ENCODE data around the gene LIAS.
A peak's percentile ranks its signal among the peaks of the same experiment; 100 is the strongest.

Gene LIAS

GRCh38 chr4:39433878-39434492 lies 24.9 kb upstream of the LIAS start:
- Histone ChIP-seq H3K27me3 (ENCODE audit: control insufficient read depth in 1 of 2, insufficient read depth in 2 of 2, low read length in 2 of 2) (no peaks in the 10 kb centered on the region), H3K27ac (ENCODE audit: low read depth, low read length) (no peak overlapping the region), H3K4me3 (ENCODE audit: low read depth in 1 of 2, low read length in 2 of 2) (no peak overlapping the region), H3K9ac (ENCODE audit: low read depth in 1 of 2, low read length in 2 of 2) (no peak overlapping the region), H3K36me3 (ENCODE audit: control insufficient read depth in 1 of 2, insufficient read depth in 2 of 2, low read length in 2 of 2) (no peaks in the 10 kb centered on the region), H3K9me3 (ENCODE audit: control insufficient read depth in 1 of 2, low read length in 2 of 2) (no peaks in the 10 kb centered on the region), H3K4me1 (ENCODE audit: control insufficient read depth in 1 of 2, insufficient read depth in 2 of 2, low read length in 2 of 2) (peaks cover 0 to 8% of the 10 kb centered on the region in 2 donors)

- H3K27ac ChIP-seq (ENCODE audit: low read depth, low read length): no peak overlapping the region
- no peak overlapping the region for H3K4me3 ChIP-seq (ENCODE audit: low read depth in 1 of 2, low read length in 2 of 2)
- no peaks in the 10 kb centered on the region for H3K36me3 ChIP-seq (ENCODE audit: control insufficient read depth in 1 of 2, insufficient read depth in 2 of 2, low read length in 2 of 2)
- H3K9me3 ChIP-seq (ENCODE audit: control insufficient read depth in 1 of 2, low read length in 2 of 2): no peaks in the 10 kb centered on the region
- H3K27me3 ChIP-seq (ENCODE audit: control insufficient read depth in 1 of 2, insufficient read depth in 2 of 2, low read length in 2 of 2): no peaks in the 10 kb centered on the region
- H3K9ac ChIP-seq (ENCODE audit: low read depth in 1 of 2, low read length in 2 of 2): no peak overlapping the region
- no peaks in the 10 kb centered on the region for H3K4me1 ChIP-seq (ENCODE audit: control insufficient read depth in 1 of 2, insufficient read depth in 2 of 2, low read length in 2 of 2)
Observed at GRCh38 chr4:39435659-39436563, 22.9 kb upstream of the LIAS start.

DNA sequence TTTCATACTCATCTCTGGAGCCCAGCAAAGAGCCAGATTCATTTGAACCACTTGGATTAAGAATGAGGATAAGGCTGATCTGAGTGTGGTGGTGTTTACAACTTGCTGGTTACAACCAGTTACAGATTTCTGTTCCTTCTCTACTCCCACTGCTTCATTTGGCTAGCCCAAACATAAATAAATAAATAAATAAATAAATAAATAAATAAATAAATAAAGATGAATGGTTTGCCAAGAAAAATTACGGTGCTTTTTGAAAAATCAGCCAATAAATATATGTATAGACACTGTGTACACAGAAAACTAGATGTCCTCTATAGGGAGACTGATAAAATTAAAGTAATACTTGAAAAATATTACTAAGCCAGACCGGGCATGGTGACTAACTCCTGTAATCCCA lies 17.3 kb upstream of the LIAS start:
- no peaks in the 10 kb centered on the region for H3K27me3 ChIP-seq (ENCODE audit: control insufficient read depth in 1 of 2, insufficient read depth in 2 of 2, low read length in 2 of 2)
- H3K36me3 ChIP-seq (ENCODE audit: control insufficient read depth in 1 of 2, insufficient read depth in 2 of 2, low read length in 2 of 2): no peaks in the 10 kb centered on the region
- peaks cover 2 to 5% of the 10 kb centered on the region in 2 donors for H3K4me1 ChIP-seq (ENCODE audit: control insufficient read depth in 1 of 2, insufficient read depth in 2 of 2, low read length in 2 of 2)
- H3K27ac ChIP-seq (ENCODE audit: low read depth, low read length): no peak overlapping the region
- no peak overlapping the region for H3K9ac ChIP-seq (ENCODE audit: low read depth in 1 of 2, low read length in 2 of 2)
- H3K9me3 ChIP-seq (ENCODE audit: control insufficient read depth in 1 of 2, low read length in 2 of 2): no peaks in the 10 kb centered on the region
- H3K4me3 ChIP-seq (ENCODE audit: low read depth in 1 of 2, low read length in 2 of 2): no peak overlapping the region

DNA sequence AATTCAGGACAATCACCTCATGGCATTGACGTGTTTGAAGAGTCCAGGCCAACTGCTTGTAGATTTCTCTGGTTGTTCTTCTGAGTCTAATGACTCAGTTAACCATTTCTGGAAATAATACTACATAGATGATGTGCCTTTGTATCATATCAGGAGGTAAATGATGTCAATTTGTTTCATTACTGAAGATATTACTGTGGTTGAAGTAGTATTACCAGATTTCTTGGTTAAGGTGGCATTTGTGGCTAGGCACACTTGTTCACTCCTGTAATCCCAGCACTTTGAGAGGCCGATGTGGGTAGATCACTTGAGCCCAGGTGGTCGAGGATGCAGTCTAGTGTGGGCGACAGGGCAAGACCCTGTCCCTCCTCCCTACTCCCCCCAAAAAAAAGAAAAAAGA lies 15.9 kb upstream of the LIAS start:
- no peaks in the 10 kb centered on the region for H3K9me3 ChIP-seq (ENCODE audit: control insufficient read depth in 1 of 2, low read length in 2 of 2)
- no peaks in the 10 kb centered on the region for H3K27me3 ChIP-seq (ENCODE audit: control insufficient read depth in 1 of 2, insufficient read depth in 2 of 2, low read length in 2 of 2)
- H3K9ac ChIP-seq (ENCODE audit: low read depth in 1 of 2, low read length in 2 of 2): no peak overlapping the region
- peaks cover 14 to 15% of the 10 kb centered on the region in 2 donors for H3K4me1 ChIP-seq (ENCODE audit: control insufficient read depth in 1 of 2, insufficient read depth in 2 of 2, low read length in 2 of 2)
- H3K4me3 ChIP-seq (ENCODE audit: low read depth in 1 of 2, low read length in 2 of 2): no peak overlapping the region
- no peak overlapping the region for H3K27ac ChIP-seq (ENCODE audit: low read depth, low read length)
- H3K36me3 ChIP-seq (ENCODE audit: control insufficient read depth in 1 of 2, insufficient read depth in 2 of 2, low read length in 2 of 2): no peaks in the 10 kb centered on the region

DNA sequence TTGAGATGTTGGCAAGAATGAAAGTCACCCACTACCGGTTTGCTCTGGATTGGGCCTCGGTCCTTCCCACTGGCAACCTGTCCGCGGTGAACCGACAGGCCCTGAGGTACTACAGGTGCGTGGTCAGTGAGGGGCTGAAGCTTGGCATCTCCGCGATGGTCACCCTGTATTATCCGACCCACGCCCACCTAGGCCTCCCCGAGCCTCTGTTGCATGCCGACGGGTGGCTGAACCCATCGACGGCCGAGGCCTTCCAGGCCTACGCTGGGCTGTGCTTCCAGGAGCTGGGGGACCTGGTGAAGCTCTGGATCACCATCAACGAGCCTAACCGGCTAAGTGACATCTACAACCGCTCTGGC lies 12.4 kb upstream of the LIAS start:
- H3K4me1 ChIP-seq (ENCODE audit: control insufficient read depth in 1 of 2, insufficient read depth in 2 of 2, low read length in 2 of 2): peaks cover 14 to 15% of the 10 kb centered on the region in 2 donors
- H3K36me3 ChIP-seq (ENCODE audit: control insufficient read depth in 1 of 2, insufficient read depth in 2 of 2, low read length in 2 of 2): peaks cover under 1 to 2% of the 10 kb centered on the region in 2 donors
- peak overlapping the region; percentile 73 to 77 for H3K4me3 ChIP-seq (ENCODE audit: low read depth in 1 of 2, low read length in 2 of 2)
- no peak overlapping the region for H3K27ac ChIP-seq (ENCODE audit: low read depth, low read length)
- H3K9me3 ChIP-seq (ENCODE audit: control insufficient read depth in 1 of 2, low read length in 2 of 2): no peaks in the 10 kb centered on the region
- H3K9ac ChIP-seq (ENCODE audit: low read depth in 1 of 2, low read length in 2 of 2): peak overlapping the region; percentile 45 to 66
- H3K27me3 ChIP-seq (ENCODE audit: control insufficient read depth in 1 of 2, insufficient read depth in 2 of 2, low read length in 2 of 2): no peaks in the 10 kb centered on the region

GRCh38 chr4:39446842-39447573 lies 11.8 kb upstream of the LIAS start:
- H3K27ac ChIP-seq (ENCODE audit: low read depth, low read length): no peak overlapping the region
- H3K36me3 ChIP-seq (ENCODE audit: control insufficient read depth in 1 of 2, insufficient read depth in 2 of 2, low read length in 2 of 2): peaks cover 6 to 7% of the 10 kb centered on the region in 2 donors
- H3K4me3 ChIP-seq (ENCODE audit: low read depth in 1 of 2, low read length in 2 of 2): peak overlapping the region; percentile 73 to 77
- H3K4me1 ChIP-seq (ENCODE audit: control insufficient read depth in 1 of 2, insufficient read depth in 2 of 2, low read length in 2 of 2): peaks cover 14 to 15% of the 10 kb centered on the region in 2 donors
- H3K9ac ChIP-seq (ENCODE audit: low read depth in 1 of 2, low read length in 2 of 2): peak overlapping the region; percentile 45 to 66
- no peaks in the 10 kb centered on the region for H3K9me3 ChIP-seq (ENCODE audit: control insufficient read depth in 1 of 2, low read length in 2 of 2)
- H3K27me3 ChIP-seq (ENCODE audit: control insufficient read depth in 1 of 2, insufficient read depth in 2 of 2, low read length in 2 of 2): no peaks in the 10 kb centered on the region

DNA sequence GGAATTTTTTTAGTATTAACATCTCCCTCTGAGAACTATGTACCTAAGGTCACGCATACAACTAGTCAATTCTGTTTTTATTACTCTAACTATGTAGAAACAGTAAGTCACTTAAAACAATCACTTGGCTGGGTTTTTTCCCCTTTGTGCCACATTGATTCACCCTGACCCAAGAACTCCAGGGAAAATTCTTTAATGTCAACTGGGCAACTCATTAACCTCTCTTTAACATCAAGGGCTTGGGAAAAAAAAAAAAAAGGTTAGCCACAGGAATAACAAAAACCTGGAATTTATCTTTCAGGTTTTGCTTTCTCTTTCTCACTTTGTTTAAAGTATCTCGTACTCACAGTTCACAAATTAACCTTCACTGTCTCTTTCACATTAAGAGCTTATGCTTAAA lies 8.2 kb upstream of the LIAS start:
- no peaks in the 10 kb centered on the region for H3K9me3 ChIP-seq (ENCODE audit: control insufficient read depth in 1 of 2, low read length in 2 of 2)
- H3K27me3 ChIP-seq (ENCODE audit: control insufficient read depth in 1 of 2, insufficient read depth in 2 of 2, low read length in 2 of 2): no peaks in the 10 kb centered on the region
- peaks cover 35 to 42% of the 10 kb centered on the region in 2 donors for H3K36me3 ChIP-seq (ENCODE audit: control insufficient read depth in 1 of 2, insufficient read depth in 2 of 2, low read length in 2 of 2)
- no peak overlapping the region for H3K9ac ChIP-seq (ENCODE audit: low read depth in 1 of 2, low read length in 2 of 2)
- peaks cover 15 to 17% of the 10 kb centered on the region in 2 donors for H3K4me1 ChIP-seq (ENCODE audit: control insufficient read depth in 1 of 2, insufficient read depth in 2 of 2, low read length in 2 of 2)
- no peak overlapping the region for H3K4me3 ChIP-seq (ENCODE audit: low read depth in 1 of 2, low read length in 2 of 2)
- H3K27ac ChIP-seq (ENCODE audit: low read depth, low read length): no peak overlapping the region

GRCh38 chr4:39451423-39452023 lies 7.3 kb upstream of the LIAS start:
- no peak overlapping the region for H3K27ac ChIP-seq (ENCODE audit: low read depth, low read length)
- H3K4me3 ChIP-seq (ENCODE audit: low read depth in 1 of 2, low read length in 2 of 2): no peak overlapping the region
- H3K9me3 ChIP-seq (ENCODE audit: control insufficient read depth in 1 of 2, low read length in 2 of 2): no peaks in the 10 kb centered on the region
- H3K9ac ChIP-seq (ENCODE audit: low read depth in 1 of 2, low read length in 2 of 2): no peak overlapping the region
- peaks cover 18% of the 10 kb centered on the region in 2 donors for H3K4me1 ChIP-seq (ENCODE audit: control insufficient read depth in 1 of 2, insufficient read depth in 2 of 2, low read length in 2 of 2)
- H3K27me3 ChIP-seq (ENCODE audit: control insufficient read depth in 1 of 2, insufficient read depth in 2 of 2, low read length in 2 of 2): no peaks in the 10 kb centered on the region
- H3K36me3 ChIP-seq (ENCODE audit: control insufficient read depth in 1 of 2, insufficient read depth in 2 of 2, low read length in 2 of 2): peaks cover 43 to 51% of the 10 kb centered on the region in 2 donors

- Histone ChIP-seq H3K9ac (ENCODE audit: low read depth in 1 of 2, low read length in 2 of 2) (no peak overlapping the region), H3K4me1 (ENCODE audit: control insufficient read depth in 1 of 2, insufficient read depth in 2 of 2, low read length in 2 of 2) (peaks cover 18 to 23% of the 10 kb centered on the region in 2 donors), H3K9me3 (ENCODE audit: control insufficient read depth in 1 of 2, low read length in 2 of 2) (no peaks in the 10 kb centered on the region), H3K27ac (ENCODE audit: low read depth, low read length) (no peak overlapping the region), H3K4me3 (ENCODE audit: low read depth in 1 of 2, low read length in 2 of 2) (no peak overlapping the region), H3K27me3 (ENCODE audit: control insufficient read depth in 1 of 2, insufficient read depth in 2 of 2, low read length in 2 of 2) (no peaks in the 10 kb centered on the region), H3K36me3 (ENCODE audit: control insufficient read depth in 1 of 2, insufficient read depth in 2 of 2, low read length in 2 of 2) (peaks cover 48 to 59% of the 10 kb centered on the region in 2 donors)
Observed at GRCh38 chr4:39452153-39452859, 6.5 kb upstream of the LIAS start.

All from duodenal mucosa (tissue), 2 donors.